ENCODE data around the gene NPHP1.
"Not testable (repeated sequence)": the region's sequence is repeated elsewhere in the genome, so short reads cannot be mapped to it uniquely, and the experiment has no call there.

NPHP1 gene

DNA sequence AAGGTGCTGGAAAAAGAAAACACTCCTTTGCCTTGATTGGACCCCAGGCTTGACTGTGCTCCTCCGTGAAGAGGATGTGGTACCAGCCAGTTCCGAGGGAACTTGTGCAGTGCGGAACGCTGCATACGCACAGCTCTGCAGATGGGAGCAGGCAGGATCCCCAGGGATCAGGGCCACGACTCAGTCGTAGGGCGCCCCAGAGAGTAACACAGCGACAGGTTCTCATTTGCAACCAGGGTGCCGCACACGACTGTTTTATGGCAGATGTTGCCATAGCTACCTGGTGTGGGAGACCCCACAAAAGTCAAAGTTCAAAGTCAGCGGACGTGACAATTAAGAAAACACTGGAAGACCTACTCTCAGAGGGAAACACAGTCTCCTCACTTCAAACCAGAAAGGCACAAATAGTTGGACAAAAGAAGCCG lies 90.0 kb downstream of the NPHP1 start:
- Histone ChIP-seq H3K4me1 (ENCODE audit: control insufficient read depth, insufficient read depth, low read length) (peaks cover 7% of the 10 kb centered on the region), H3K36me3 (ENCODE audit: control insufficient read depth in 2 of 2, insufficient read depth in 2 of 2, low read length in 2 of 2) (no peaks in the 10 kb centered on the region), H3K27ac (ENCODE audit: low read length) (no peak overlapping the region), H3K9me3 (ENCODE audit: control insufficient read depth in 2 of 2, low read length in 2 of 2) (no peaks in the 10 kb centered on the region), H3K9ac (ENCODE audit: low read length in 2 of 2) (no peak overlapping the region), H3K27me3 (ENCODE audit: control insufficient read depth in 1 of 2, insufficient read depth in 2 of 2, low read length in 2 of 2) (peaks cover 32% of the 10 kb centered on the region in 2 donors), H3K4me3 (ENCODE audit: low read length in 2 of 2) (peak overlapping the region in 1 of 2 donors; percentile 55)

DNA sequence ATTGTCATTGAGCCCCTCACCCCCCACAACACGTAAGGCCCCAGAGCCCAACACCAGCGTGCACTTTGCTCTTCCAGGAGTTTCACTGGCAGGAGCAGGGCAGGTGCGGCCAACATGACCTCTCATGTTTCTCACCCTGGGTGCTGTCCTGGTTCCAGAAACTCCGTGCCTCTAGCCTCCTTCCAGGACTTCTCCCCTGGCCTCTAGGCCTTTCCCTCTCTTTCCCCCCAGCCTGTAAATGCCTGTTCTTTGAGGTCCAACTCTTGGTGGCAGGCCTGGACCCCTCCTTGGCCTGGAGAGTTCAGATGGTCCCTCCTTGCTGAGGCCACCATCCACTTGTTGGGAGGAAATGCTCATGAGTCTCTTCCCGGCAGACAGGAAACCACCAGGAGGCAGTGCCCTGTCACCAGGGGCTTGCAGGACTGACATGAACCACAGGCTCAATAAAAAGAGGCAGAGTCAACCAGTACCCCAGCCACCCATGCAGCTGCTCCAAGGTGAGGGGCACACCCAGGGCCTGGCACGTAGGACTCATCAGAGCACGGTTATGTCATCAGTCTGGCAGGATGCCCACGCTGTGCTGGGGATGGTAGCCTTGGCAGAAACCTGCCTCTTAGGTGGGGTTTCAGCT lies 90.7 kb downstream of the NPHP1 start:
- no peak overlapping the region for H3K27ac ChIP-seq (ENCODE audit: low read length)
- no peak overlapping the region for H3K9ac ChIP-seq (ENCODE audit: low read length in 2 of 2)

DNA sequence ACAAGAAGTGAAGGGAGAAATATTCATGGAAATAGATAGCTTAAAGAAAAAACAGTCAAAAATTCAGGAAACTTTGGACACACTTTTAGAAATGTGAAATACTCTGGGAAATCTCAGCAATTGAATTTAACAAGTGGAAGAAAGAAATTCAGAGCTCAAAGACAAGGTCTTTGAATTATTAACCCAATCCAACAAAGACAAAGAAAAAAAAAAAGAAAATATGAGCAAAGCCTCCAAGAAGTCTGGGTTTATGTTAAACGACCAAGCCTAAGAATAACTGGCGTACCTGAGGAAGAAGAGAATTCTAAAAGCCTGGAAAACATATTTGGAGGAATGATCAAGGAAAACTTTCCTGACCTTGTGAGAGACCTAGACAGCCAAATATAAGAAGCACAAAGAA lies 96.5 kb downstream of the NPHP1 start:
- H3K27ac ChIP-seq (ENCODE audit: low read length); H3K27me3 ChIP-seq (ENCODE audit: control insufficient read depth in 1 of 2, insufficient read depth in 2 of 2, low read length in 2 of 2); H3K4me3 ChIP-seq (ENCODE audit: low read length in 2 of 2); H3K36me3 ChIP-seq (ENCODE audit: control insufficient read depth in 2 of 2, insufficient read depth in 2 of 2, low read length in 2 of 2); H3K9ac ChIP-seq (ENCODE audit: low read length in 2 of 2); H3K4me1 ChIP-seq (ENCODE audit: control insufficient read depth, insufficient read depth, low read length); H3K9me3 ChIP-seq (ENCODE audit: control insufficient read depth in 2 of 2, low read length in 2 of 2): not testable (repeated sequence)

More for the DNA sequence above, 90.7 kb downstream of the NPHP1 start:
- peak overlapping the region in 1 of 2 donors; percentile 22 for H3K4me3 ChIP-seq (ENCODE audit: low read length in 2 of 2)
- H3K4me1 ChIP-seq (ENCODE audit: control insufficient read depth, insufficient read depth, low read length), result peaks cover 7% of the 10 kb centered on the region
- no peaks in the 10 kb centered on the region for H3K9me3 ChIP-seq (ENCODE audit: control insufficient read depth in 2 of 2, low read length in 2 of 2)
- H3K36me3 ChIP-seq (ENCODE audit: control insufficient read depth in 2 of 2, insufficient read depth in 2 of 2, low read length in 2 of 2), result no peaks in the 10 kb centered on the region
- H3K27me3 ChIP-seq (ENCODE audit: control insufficient read depth in 1 of 2, insufficient read depth in 2 of 2, low read length in 2 of 2), result peaks cover 31 to 32% of the 10 kb centered on the region in 2 donors

DNA sequence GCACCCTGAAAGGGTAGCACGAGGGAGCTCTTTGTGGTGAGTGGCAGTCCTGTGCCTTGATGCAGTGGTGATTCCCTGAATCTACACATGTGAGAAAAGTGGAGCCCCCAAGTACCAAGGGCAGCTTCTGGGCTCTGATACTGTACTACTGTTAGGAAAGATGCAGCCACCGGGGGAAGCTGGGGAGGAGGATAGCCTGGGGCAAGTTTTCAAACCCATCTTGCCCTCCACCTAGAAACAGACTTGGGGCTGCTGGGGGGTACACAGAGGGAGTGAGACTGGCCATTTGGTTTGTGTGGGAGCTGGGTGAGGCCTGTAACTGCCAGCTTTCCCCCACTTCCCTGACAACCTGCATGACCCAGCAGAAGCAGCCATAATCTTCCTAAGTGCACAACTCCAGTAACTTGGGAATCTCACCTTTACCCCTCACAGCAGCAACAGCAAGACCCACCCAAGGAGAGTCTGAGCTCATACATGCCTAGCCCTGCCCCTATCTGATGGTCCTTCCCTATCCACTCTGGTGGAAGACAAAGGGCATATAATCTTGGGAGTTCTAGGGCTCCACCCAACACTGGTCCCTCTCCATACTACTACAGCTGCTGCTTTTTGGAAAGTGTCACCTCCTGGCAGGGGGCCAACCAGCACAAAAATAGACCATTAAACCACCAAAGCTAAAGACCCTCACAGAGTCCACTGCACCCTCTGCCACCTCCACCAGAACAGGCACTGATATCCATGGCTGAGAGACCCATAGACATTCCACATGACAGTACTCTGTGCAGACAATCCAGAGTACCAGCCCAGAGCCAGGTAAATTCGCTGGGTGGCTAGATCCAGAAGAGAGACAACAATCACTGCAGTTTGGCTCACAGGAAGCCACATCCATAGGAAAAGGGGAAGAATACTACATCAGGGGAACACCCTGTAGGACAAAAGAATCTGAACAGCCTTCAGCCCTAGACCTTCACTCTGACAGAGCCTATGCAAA lies 97.4 kb downstream of the NPHP1 start:
- Histone ChIP-seq H3K4me1 (ENCODE audit: control insufficient read depth, insufficient read depth, low read length) (peaks cover under 1% of the 10 kb centered on the region), H3K27me3 (ENCODE audit: control insufficient read depth in 1 of 2, insufficient read depth in 2 of 2, low read length in 2 of 2) (peaks cover 0 to 2% of the 10 kb centered on the region in 2 donors), H3K36me3 (ENCODE audit: control insufficient read depth in 2 of 2, insufficient read depth in 2 of 2, low read length in 2 of 2) (no peaks in the 10 kb centered on the region), H3K4me3 (ENCODE audit: low read length in 2 of 2) (no peak overlapping the region), H3K27ac (ENCODE audit: low read length) (no peak overlapping the region), H3K9ac (ENCODE audit: low read length in 2 of 2) (no peak overlapping the region), H3K9me3 (ENCODE audit: control insufficient read depth in 2 of 2, low read length in 2 of 2) (no peaks in the 10 kb centered on the region)

DNA sequence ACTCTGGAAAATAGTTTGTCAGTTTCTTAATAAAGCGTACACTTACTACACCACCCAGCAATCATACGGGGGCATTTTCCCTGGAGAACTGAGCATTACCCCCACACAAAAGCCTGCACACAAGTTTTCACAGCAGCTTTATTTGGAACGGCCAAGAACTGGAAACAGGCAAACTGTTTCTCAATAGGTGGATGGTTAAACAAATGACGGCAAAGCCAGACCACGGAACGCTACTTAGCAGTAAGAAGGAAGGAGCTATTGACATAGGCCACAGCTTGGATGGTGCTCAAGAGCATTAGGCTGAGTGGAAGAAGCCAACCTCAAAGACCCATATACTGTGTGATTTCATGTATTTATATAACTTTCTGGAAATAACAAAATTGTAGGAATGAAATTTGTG lies 98.2 kb downstream of the NPHP1 start:
- Histone ChIP-seq H3K27ac (ENCODE audit: low read length) (no peak overlapping the region), H3K27me3 (ENCODE audit: control insufficient read depth in 1 of 2, insufficient read depth in 2 of 2, low read length in 2 of 2) (peaks cover 0 to 2% of the 10 kb centered on the region in 2 donors), H3K4me1 (ENCODE audit: control insufficient read depth, insufficient read depth, low read length) (peaks cover 7% of the 10 kb centered on the region), H3K9ac (ENCODE audit: low read length in 2 of 2) (no peak overlapping the region), H3K36me3 (ENCODE audit: control insufficient read depth in 2 of 2, insufficient read depth in 2 of 2, low read length in 2 of 2) (no peaks in the 10 kb centered on the region), H3K4me3 (ENCODE audit: low read length in 2 of 2) (no peak overlapping the region), H3K9me3 (ENCODE audit: control insufficient read depth in 2 of 2, low read length in 2 of 2) (no peaks in the 10 kb centered on the region)

DNA sequence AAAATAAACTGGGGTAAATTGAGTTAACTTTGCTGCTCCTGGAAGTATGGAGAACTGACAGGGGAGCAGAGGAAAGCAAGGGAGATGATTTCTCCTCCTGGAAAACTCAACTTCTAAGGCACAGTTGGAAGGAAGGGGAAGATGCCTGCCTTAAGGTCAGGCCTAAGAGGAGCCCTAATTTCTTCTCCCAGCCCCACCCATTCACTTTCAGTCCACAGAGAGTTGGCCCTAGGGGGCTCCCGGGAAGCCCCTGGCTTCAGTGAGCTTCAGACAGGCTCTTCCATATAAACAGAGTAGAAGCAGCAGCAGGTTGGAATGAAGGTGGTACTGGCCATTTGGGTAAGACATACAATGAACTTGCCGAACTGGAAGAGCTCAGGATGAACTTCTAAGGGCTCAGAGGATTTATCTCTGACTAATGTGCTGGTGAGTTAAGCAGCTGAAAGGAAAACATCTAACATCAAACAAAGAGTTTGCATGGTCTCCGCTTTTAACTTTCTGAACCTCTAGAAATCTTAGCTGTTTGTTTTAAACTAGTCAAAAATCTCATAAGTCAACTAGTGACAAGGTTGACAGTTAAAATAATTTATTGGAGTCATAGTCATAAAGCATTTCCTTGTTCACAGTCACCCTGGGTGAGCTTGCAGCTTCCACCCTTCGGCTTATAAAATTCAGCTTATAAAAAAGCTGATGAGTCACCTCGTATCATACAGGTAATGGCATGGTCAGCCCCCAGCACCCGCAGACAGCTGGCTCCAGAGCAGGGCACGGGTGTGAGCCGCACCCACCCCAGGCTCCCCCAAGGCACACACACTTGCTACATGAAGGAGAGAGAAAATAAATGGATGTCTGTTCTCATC lies 99.0 kb downstream of the NPHP1 start:
- Histone ChIP-seq H3K27ac (ENCODE audit: low read length) (no peak overlapping the region), H3K27me3 (ENCODE audit: control insufficient read depth in 1 of 2, insufficient read depth in 2 of 2, low read length in 2 of 2) (peaks cover 0 to 2% of the 10 kb centered on the region in 2 donors), H3K9ac (ENCODE audit: low read length in 2 of 2) (no peak overlapping the region), H3K4me3 (ENCODE audit: low read length in 2 of 2) (no peak overlapping the region), H3K4me1 (ENCODE audit: control insufficient read depth, insufficient read depth, low read length) (peaks cover 11% of the 10 kb centered on the region), H3K36me3 (ENCODE audit: control insufficient read depth in 2 of 2, insufficient read depth in 2 of 2, low read length in 2 of 2) (no peaks in the 10 kb centered on the region), H3K9me3 (ENCODE audit: control insufficient read depth in 2 of 2, low read length in 2 of 2) (no peaks in the 10 kb centered on the region)

DNA sequence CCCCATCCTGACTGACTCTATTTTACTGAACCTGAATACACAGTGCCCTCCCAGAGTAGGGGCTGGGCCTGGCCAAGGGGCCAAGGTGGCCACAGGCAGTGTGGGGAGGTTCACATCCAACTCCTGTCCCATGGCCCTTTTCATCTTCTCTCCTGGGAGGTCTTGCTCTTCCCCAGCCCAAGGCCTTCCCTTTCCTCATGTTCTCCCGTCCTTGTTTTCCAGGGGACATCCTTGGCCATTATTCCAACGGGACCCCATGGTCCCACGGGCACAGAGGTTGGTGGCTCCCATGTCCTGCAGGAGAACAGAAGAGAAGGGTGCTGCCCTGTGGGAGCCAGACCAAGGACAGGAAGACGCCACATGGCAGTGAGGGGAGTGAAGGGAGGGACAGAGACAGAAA lies 99.6 kb downstream of the NPHP1 start:
- Histone ChIP-seq H3K27ac (ENCODE audit: low read length) (no peak overlapping the region), H3K9ac (ENCODE audit: low read length in 2 of 2) (no peak overlapping the region), H3K27me3 (ENCODE audit: control insufficient read depth in 1 of 2, insufficient read depth in 2 of 2, low read length in 2 of 2) (peaks cover 0 to 2% of the 10 kb centered on the region in 2 donors), H3K4me3 (ENCODE audit: low read length in 2 of 2) (no peak overlapping the region), H3K36me3 (ENCODE audit: control insufficient read depth in 2 of 2, insufficient read depth in 2 of 2, low read length in 2 of 2) (no peaks in the 10 kb centered on the region), H3K9me3 (ENCODE audit: control insufficient read depth in 2 of 2, low read length in 2 of 2) (no peaks in the 10 kb centered on the region), H3K4me1 (ENCODE audit: control insufficient read depth, insufficient read depth, low read length) (peaks cover 12% of the 10 kb centered on the region)

DNA sequence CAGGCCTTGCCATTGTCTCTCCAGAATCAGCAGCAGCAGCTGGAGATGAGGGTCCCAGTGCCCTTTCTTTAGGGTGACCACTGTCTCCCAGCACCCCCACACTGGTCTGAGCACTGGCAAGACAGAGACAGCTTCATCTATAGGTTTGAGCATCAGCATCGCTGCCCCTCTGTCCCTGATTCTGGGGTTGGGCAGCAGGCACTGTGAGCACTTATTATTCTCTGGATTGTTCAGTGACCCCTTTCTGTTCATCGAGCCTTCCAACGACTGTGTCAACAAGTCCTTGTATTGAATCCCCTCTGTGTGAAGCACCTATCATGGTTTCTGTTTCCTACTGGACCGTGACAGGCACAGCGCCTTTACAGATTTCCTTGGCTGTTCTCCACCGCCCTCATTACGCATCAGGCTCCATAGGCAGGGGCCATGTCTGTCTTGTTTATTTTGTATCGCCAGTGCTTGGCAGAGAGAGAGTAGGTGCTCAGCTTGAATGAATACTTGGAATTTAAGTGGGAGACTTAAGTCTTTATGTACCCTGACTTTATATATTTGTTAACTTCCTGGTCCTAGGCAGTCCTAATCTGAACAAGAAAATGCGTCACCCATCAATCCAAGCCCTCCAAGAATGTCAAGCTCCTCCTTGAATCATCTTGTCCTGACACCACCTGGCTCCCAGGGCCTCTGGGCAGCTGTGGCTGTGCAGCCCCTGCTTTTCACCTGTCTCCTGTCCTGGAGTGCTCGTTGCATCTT lies 100.6 kb downstream of the NPHP1 start:
- H3K27ac ChIP-seq (ENCODE audit: low read length), result no peak overlapping the region
- no peak overlapping the region for H3K9ac ChIP-seq (ENCODE audit: low read length in 2 of 2)
- H3K27me3 ChIP-seq (ENCODE audit: control insufficient read depth in 1 of 2, insufficient read depth in 2 of 2, low read length in 2 of 2), result peaks cover 0 to 2% of the 10 kb centered on the region in 2 donors
- no peaks in the 10 kb centered on the region for H3K36me3 ChIP-seq (ENCODE audit: control insufficient read depth in 2 of 2, insufficient read depth in 2 of 2, low read length in 2 of 2)
- H3K4me1 ChIP-seq (ENCODE audit: control insufficient read depth, insufficient read depth, low read length), result peaks cover 12% of the 10 kb centered on the region
- H3K4me3 ChIP-seq (ENCODE audit: low read length in 2 of 2), result no peak overlapping the region
- no peaks in the 10 kb centered on the region for H3K9me3 ChIP-seq (ENCODE audit: control insufficient read depth in 2 of 2, low read length in 2 of 2)

DNA sequence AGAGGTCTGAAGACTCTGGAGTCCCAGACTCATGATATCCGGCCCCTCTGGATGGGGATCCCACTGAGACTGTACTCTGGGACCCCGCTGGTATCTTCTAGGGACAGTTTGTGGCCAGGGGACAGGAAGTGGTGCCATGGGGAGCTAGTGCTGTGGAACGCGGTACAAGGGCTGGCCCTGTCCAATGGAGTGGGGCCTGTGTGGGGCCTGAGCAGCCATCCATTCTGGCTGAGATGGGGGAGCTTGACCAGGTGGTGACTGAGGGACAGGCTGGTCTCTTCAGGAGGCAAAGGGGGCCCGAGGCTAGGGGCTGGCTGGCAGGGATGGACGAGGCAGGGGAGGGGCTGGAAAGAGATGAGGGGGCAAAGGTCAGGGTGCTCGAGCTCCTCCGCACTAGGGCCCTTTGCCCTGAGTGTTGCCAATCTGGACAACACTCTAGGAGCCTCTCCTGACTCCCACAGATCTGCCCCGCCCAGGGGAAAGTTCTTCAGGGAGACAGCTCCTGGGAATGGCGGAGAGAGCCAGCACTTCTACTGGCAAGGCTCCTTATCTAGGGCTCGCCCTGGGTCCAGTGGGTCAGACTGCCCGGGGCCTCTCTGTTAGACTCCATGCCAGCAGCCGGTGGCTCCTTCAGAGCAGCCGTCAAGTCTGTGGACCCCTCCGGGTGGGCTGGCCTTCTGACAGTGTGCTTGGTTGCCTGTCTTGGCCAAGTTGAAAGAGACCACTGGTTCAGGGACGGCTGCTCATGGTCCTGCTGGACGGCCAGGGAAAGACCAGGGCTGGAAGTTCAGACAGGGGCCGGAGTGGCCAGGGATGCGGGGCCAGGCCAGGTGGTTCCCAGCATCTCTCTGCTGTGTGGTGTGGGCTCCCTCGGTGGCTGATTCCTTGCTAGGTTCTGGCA lies 101.5 kb downstream of the NPHP1 start:
- peaks cover 0 to 2% of the 10 kb centered on the region in 2 donors for H3K27me3 ChIP-seq (ENCODE audit: control insufficient read depth in 1 of 2, insufficient read depth in 2 of 2, low read length in 2 of 2)
- H3K36me3 ChIP-seq (ENCODE audit: control insufficient read depth in 2 of 2, insufficient read depth in 2 of 2, low read length in 2 of 2), result no peaks in the 10 kb centered on the region
- peaks cover 12% of the 10 kb centered on the region for H3K4me1 ChIP-seq (ENCODE audit: control insufficient read depth, insufficient read depth, low read length)
- no peak overlapping the region for H3K4me3 ChIP-seq (ENCODE audit: low read length in 2 of 2)
- no peak overlapping the region for H3K27ac ChIP-seq (ENCODE audit: low read length)
- H3K9ac ChIP-seq (ENCODE audit: low read length in 2 of 2), result no peak overlapping the region
- H3K9me3 ChIP-seq (ENCODE audit: control insufficient read depth in 2 of 2, low read length in 2 of 2), result no peaks in the 10 kb centered on the region
